Activated CD4-positive, CD25-positive, alpha-beta regulatory T cell (primary cell): ENCODE results near the gene PGC.

ENCODE experiments used
- DNase-seq, 4 experiments: peaks; one replicate each; lab custom pipeline; 2025; lab: John Stamatoyannopoulos, UW

Gene PGC

GRCh38 chr6:41730531-41731436, 16.4 kb downstream of the PGC start:
- DNase-seq, result no peak

- no peak for DNase-seq
Observed at GRCh38 chr6:41729624-41730023, 17.6 kb downstream of the PGC start.

- DNase-seq, result no peak
Observed at GRCh38 chr6:41728954-41729353, 18.2 kb downstream of the PGC start.

GRCh38 chr6:41728073-41728936, 18.9 kb downstream of the PGC start:
- no peak for DNase-seq

- no peak for DNase-seq
Observed at GRCh38 chr6:41727705-41728072, 19.5 kb downstream of the PGC start.

GRCh38 chr6:41726876-41727275, 20.3 kb downstream of the PGC start:
- no peak for DNase-seq

GRCh38 chr6:41724586-41725501, 22.4 kb downstream of the PGC start:
- DNase-seq, result no peak

- no peak for DNase-seq
Observed at GRCh38 chr6:41724228-41724580, 23.0 kb downstream of the PGC start.

GRCh38 chr6:41723530-41724227, 23.5 kb downstream of the PGC start:
- no peak for DNase-seq

GRCh38 chr6:41722969-41723529, 24.1 kb downstream of the PGC start:
- no peak for DNase-seq

- no peak for DNase-seq
Observed at GRCh38 chr6:41721414-41721813, 25.8 kb downstream of the PGC start.

GRCh38 chr6:41720783-41721182, 26.4 kb downstream of the PGC start:
- no peak for DNase-seq

GRCh38 chr6:41720262-41720620, 27.0 kb downstream of the PGC start:
- DNase-seq, result no peak

- no peak for DNase-seq
Observed at GRCh38 chr6:41719436-41720261, 27.5 kb downstream of the PGC start.

GRCh38 chr6:41718828-41719227, 28.4 kb downstream of the PGC start:
- no peak for DNase-seq

- no peak for DNase-seq
Observed at GRCh38 chr6:41717392-41717736, 29.8 kb downstream of the PGC start.

- DNase-seq, result no peak
Observed at GRCh38 chr6:41716516-41717391, 30.4 kb downstream of the PGC start.

- DNase-seq, result no peak
Observed at GRCh38 chr6:41715795-41716515, 31.2 kb downstream of the PGC start.
